ENCODE results near the gene ADPRHL1. TPM values are rescaled to one million over a fixed set of nuclear protein-coding genes. Genes with fewer than 3 reads are reported as not detected.
"Not testable (repeated sequence)": the region's sequence is repeated elsewhere in the genome, so short reads cannot be mapped to it uniquely, and the experiment has no call there.

ADPRHL1 gene
- total RNA-seq, 1 donor from 2014 or later: 0.77 TPM

GRCh38 chr13:113479179-113479578 is 25.9 kb upstream of the ADPRHL1 start:
- DNase-seq (ENCODE audit: low read depth in 2 of 2): no peak

- no peak for DNase-seq (ENCODE audit: low read depth in 2 of 2)
Observed at GRCh38 chr13:113477724-113478123, 24.4 kb upstream of the ADPRHL1 start.

- DNase-seq (ENCODE audit: low read depth in 2 of 2): no peak
Observed at GRCh38 chr13:113476811-113477210, 23.5 kb upstream of the ADPRHL1 start.

- no peak for DNase-seq (ENCODE audit: low read depth in 2 of 2)
Observed at GRCh38 chr13:113475911-113476310, 22.6 kb upstream of the ADPRHL1 start.

- DNase-seq (ENCODE audit: low read depth in 2 of 2): no peak
Observed at GRCh38 chr13:113475280-113475679, 22.0 kb upstream of the ADPRHL1 start.

- peak; percentile 33 for DNase-seq (ENCODE audit: low read depth in 2 of 2)
Observed at GRCh38 chr13:113474179-113474578, 20.9 kb upstream of the ADPRHL1 start.

GRCh38 chr13:113472355-113473025 is 19.2 kb upstream of the ADPRHL1 start:
- DNase-seq (ENCODE audit: low read depth in 2 of 2): peak; percentile 61 to 64

GRCh38 chr13:113471844-113472243 is 18.6 kb upstream of the ADPRHL1 start:
- DNase-seq (ENCODE audit: low read depth in 2 of 2): peak; percentile 38 to 84

GRCh38 chr13:113470635-113471163 is 17.4 kb upstream of the ADPRHL1 start:
- not testable (repeated sequence) for DNase-seq (ENCODE audit: low read depth in 2 of 2)

GRCh38 chr13:113470073-113470472 is 16.8 kb upstream of the ADPRHL1 start:
- DNase-seq (ENCODE audit: low read depth in 2 of 2): no peak

GRCh38 chr13:113469582-113469981 is 16.3 kb upstream of the ADPRHL1 start:
- DNase-seq (ENCODE audit: low read depth in 2 of 2): no peak

GRCh38 chr13:113468472-113469201 is 15.3 kb upstream of the ADPRHL1 start:
- DNase-seq (ENCODE audit: low read depth in 2 of 2): no peak

GRCh38 chr13:113468029-113468428 is 14.7 kb upstream of the ADPRHL1 start:
- no peak for DNase-seq (ENCODE audit: low read depth in 2 of 2)

- DNase-seq (ENCODE audit: low read depth in 2 of 2): no peak
Observed at GRCh38 chr13:113466383-113466782, 13.1 kb upstream of the ADPRHL1 start.

- DNase-seq (ENCODE audit: low read depth in 2 of 2): no peak
Observed at GRCh38 chr13:113465300-113465699, 12.0 kb upstream of the ADPRHL1 start.

- DNase-seq (ENCODE audit: low read depth in 2 of 2): no peak
Observed at GRCh38 chr13:113464476-113464875, 11.2 kb upstream of the ADPRHL1 start.

- DNase-seq (ENCODE audit: low read depth in 2 of 2): no peak
Observed at GRCh38 chr13:113461022-113461751, 7.9 kb upstream of the ADPRHL1 start.

- no peak for DNase-seq (ENCODE audit: low read depth in 2 of 2)
Observed at GRCh38 chr13:113460599-113460998, 7.3 kb upstream of the ADPRHL1 start.

GRCh38 chr13:113460064-113460555 is 6.8 kb upstream of the ADPRHL1 start:
- DNase-seq (ENCODE audit: low read depth in 2 of 2): no peak

- DNase-seq (ENCODE audit: low read depth in 2 of 2): peak in 1 of 2 donors; percentile 46
Observed at GRCh38 chr13:113458253-113459065, 5.2 kb upstream of the ADPRHL1 start.

GRCh38 chr13:113457510-113457909 is 4.2 kb upstream of the ADPRHL1 start:
- no peak for DNase-seq (ENCODE audit: low read depth in 2 of 2)

Measured in dermis microvascular lymphatic vessel endothelial cell (primary cell).